PFSK-1 (cell line): ENCODE results near the gene MTERF2.

ENCODE experiments used
- FOXP2 ChIP-seq: optimal IDR thresholded peaks from 2 replicates; pipeline ENCODE3; 2011; ENCODE audit warnings: borderline replicate concordance, control low read depth, inconsistent platforms; ENCODE audit not compliant: insufficient read depth; ENCODE audit errors: extremely low read length, extremely low read depth
- POLR2AphosphoS5 ChIP-seq: IDR thresholded peaks from 2 replicates; pipeline ENCODE4 v1.6.1; 2012; ENCODE audit warnings: low read depth, mild to moderate bottlenecking, control low read depth, low read length, moderate library complexity
- SIN3A ChIP-seq: IDR thresholded peaks from 2 replicates; pipeline ENCODE4 v1.6.1; 2012; ENCODE audit warnings: mild to moderate bottlenecking, low read length, moderate library complexity, borderline replicate concordance; ENCODE audit not compliant: insufficient read depth
- TAF1 ChIP-seq: IDR thresholded peaks from 2 replicates; pipeline ENCODE4 v1.6.1; 2012; ENCODE audit warnings: low read length, control low read depth, borderline replicate concordance; ENCODE audit not compliant: insufficient read depth
- TF ChIP-seq, protein P1 (sequence below), 2 experiments: IDR thresholded peaks; 2 replicates each; pipeline versions ENCODE4 v1.6.1 to v1.8.0; 2011 to 2012; ENCODE audit warnings: low read depth in 2 of 2, low read length in 2 of 2, control low read depth in 1 of 2, inconsistent platforms in 1 of 2, mild to moderate bottlenecking in 1 of 2, moderate library complexity in 1 of 2; ENCODE audit not compliant: insufficient read depth in 1 of 2

MTERF2 gene

DNA sequence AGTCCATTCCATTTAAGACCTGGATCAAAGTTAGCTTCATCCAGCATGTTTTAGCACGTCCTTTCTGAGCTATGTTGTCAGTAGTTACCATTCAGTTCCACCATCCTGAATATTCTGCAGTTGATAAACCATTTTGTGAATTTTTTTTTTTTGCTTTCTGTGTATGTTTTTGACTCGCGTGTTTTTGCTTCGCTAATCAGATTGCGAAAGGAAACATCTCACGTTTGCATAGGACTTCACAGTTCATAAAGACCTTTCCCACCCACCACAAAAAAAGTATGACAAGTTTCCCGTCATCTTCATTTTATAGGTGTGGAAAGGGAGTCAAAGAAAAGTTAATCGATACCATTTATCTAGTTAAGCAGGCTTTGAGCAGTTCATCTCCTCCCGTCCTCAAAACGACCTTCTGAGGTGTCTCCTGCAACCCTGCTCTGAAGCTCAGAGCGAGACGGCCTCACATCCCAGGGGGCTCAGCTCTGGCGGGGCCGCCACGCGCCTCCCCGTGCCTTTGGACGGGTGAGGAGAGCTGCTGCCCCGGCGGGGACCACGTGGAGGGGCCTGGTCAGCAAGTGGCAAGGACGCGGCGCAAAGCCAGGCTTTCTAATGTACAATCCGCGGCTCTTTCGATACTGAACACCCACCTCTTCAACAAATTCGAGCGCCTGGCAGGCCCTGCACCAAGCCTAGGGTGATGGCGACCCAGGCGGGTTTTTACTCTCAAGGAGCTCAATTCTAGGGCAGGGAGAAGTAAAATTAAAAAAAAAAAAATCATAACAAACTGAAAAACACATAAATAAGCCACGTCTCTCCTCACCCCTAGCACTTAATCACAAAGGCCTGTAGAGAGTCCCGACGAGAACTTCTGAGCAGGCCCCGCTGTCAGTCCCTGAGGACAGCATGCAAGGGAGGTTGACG is 32.2 kb downstream of the MTERF2 start:
- TF ChIP-seq, protein P1, sequence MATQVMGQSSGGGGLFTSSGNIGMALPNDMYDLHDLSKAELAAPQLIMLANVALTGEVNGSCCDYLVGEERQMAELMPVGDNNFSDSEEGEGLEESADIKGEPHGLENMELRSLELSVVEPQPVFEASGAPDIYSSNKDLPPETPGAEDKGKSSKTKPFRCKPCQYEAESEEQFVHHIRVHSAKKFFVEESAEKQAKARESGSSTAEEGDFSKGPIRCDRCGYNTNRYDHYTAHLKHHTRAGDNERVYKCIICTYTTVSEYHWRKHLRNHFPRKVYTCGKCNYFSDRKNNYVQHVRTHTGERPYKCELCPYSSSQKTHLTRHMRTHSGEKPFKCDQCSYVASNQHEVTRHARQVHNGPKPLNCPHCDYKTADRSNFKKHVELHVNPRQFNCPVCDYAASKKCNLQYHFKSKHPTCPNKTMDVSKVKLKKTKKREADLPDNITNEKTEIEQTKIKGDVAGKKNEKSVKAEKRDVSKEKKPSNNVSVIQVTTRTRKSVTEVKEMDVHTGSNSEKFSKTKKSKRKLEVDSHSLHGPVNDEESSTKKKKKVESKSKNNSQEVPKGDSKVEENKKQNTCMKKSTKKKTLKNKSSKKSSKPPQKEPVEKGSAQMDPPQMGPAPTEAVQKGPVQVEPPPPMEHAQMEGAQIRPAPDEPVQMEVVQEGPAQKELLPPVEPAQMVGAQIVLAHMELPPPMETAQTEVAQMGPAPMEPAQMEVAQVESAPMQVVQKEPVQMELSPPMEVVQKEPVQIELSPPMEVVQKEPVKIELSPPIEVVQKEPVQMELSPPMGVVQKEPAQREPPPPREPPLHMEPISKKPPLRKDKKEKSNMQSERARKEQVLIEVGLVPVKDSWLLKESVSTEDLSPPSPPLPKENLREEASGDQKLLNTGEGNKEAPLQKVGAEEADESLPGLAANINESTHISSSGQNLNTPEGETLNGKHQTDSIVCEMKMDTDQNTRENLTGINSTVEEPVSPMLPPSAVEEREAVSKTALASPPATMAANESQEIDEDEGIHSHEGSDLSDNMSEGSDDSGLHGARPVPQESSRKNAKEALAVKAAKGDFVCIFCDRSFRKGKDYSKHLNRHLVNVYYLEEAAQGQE (IDR thresholded peaks at IDR 0.05; ENCODE audit: insufficient read depth in 1 of 2, low read depth in 2 of 2, low read length in 2 of 2): no peak
- TF ChIP-seq SIN3A: no peak
- TF ChIP-seq POLR2AphosphoS5: no peak
- TF ChIP-seq FOXP2: no peak
- TF ChIP-seq TAF1: no peak

DNA sequence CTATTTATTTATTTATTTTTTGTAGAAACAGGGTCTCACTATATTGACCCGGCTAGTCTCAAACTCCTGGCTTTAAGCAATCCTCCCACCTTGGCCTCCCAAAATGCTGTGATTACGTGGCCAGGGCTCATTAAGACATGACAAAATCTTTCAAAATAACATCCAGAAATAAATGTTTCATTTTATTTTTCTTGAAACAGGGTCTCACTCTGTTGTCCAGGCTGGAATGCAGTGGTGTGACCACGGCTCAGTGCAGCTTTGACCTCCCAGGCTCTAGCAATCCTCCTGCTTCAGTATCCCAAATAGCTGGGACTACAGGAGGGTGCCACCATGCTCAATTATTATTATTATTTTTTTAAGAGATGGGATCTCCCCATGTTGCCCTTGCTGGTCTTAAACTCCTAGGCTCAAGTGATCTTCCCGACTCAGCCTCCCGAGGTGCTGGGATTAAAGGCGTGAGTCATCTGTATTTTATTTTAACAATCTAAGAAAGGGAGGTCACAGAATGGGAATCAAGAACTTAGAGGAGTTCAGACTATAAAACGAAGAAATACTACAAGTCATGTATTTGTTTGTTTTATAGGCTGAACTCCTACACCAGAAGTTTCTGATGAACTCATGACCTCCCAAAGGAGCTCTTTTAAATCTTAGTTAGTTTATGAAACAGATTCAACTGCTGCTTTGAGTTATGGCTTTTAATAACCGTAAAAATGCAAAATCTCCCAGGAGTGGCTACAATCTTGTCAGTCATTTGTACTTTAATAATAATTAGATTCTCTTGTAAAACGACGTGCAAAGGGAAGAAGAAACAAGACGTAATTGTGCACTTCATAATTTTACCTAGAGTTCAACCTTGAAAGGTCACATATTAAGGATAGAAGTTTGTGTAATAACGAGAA is 33.3 kb downstream of the MTERF2 start:
- TF ChIP-seq SIN3A (no peak), FOXP2 (no peak), POLR2AphosphoS5 (no peak)

DNA sequence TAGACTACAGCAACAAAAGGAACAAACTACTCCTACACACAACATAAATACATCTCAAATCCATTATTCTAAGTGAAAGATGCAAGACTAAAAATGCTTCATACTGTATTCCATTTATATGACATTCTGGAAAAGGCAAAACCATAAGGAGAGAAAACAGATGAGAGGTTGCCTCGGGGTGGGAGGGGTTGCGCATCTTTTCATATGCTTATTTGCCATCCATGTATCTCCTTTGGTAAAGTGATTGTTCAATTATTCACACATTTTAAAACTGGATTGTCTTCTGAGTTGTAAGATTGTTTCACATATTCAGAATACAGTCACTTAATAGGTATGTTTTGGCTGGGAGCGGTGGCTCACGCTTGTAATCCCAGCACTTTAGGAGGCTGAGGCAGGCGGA is 36.4 kb downstream of the MTERF2 start:
- TF ChIP-seq POLR2AphosphoS5 (no peak), SIN3A (no peak), FOXP2 (no peak), TAF1 (no peak)
- TF ChIP-seq, protein P1 (IDR thresholded peaks at IDR 0.05; ENCODE audit: insufficient read depth in 1 of 2, low read depth in 2 of 2, low read length in 2 of 2): no peak

DNA sequence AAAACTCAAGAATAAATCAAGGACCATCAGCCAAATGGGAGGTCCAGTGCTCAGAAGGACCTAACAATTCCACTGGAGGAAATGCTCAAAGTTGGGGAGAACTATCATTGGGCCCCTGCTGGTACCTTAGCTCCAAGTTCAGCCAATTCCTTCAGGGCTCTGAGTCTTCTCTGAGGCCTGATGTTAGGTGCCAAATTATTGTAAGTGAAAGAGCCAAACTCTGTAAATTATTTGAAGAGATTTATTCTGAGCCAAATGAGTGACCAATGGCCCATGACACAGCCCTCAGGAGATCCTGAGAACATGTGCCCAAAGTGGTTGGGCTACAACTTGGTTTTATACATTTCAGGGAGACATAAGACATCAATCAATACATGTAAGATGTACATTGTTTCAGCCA is 39.5 kb downstream of the MTERF2 start:
- no peak for TF ChIP-seq SIN3A
- TF ChIP-seq, protein P1 (IDR thresholded peaks at IDR 0.05; ENCODE audit: insufficient read depth in 1 of 2, low read depth in 2 of 2, low read length in 2 of 2): no peak
- TF ChIP-seq FOXP2: no peak
- no peak for TF ChIP-seq POLR2AphosphoS5
- no peak for TF ChIP-seq TAF1

DNA sequence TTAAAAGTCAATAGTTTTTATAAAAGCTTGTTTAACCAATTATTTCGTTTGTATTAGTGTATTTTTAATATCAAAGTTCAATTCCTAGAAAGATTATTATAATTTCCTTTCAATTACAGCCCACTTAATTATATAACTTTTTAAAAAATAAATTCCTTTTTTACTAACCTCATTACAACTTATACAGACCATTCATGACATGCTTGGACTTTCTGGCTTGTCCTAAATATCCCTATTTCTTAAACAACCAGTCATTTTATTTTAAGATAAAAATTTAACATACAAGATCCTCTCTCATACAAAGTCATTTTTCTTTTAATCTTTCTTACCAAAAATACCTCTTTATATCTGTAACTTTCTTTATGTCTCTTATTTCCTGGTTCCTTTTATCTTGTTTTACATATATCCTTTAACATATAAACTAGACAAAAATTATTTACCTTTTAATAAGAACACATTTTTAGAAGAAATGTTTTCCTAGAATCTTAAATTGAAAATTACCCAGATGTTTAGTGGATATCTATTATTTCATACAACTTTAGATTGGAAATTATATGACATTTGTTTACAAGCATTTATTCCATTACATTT is 41.6 kb downstream of the MTERF2 start:
- TF ChIP-seq, protein P1 (IDR thresholded peaks at IDR 0.05; ENCODE audit: insufficient read depth in 1 of 2, low read depth in 2 of 2, low read length in 2 of 2): no peak
- TF ChIP-seq TAF1 (no peak), SIN3A (no peak), POLR2AphosphoS5 (no peak), FOXP2 (no peak)
